Islet of Langerhans (tissue), 1 donor: ENCODE measurements around the gene IGFBP1.

Source experiments
- FAIRE-seq: peaks from one replicate; lab custom pipeline; 2011; peaks lifted over from hg19 to GRCh38; lab: Jason Lieb, UNC

IGFBP1 gene

DNA sequence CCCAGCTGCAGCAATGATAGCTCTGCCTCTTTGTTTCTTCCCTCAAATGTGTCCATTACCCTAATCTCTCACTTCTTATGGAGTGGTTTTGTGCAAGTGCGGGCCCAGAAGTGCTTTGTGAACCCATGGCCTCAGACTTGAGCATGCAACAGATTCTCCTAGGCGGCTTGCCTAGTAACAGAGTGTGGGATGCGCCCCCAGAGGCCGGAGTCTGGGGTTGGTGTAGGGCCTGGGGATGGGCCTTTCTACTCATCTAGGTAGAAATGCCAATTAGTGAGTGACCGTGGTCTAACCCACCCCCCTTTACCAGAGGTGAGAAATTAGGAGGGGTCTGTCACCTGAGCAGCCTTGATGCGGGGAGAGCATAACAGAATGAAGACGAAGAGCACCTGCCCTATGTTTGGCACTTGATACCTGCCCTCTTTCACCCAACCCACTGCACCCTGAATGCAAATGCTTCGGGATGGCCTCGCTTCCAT is 7.0 kb upstream of the IGFBP1 start:
- FAIRE-seq = no peak

DNA sequence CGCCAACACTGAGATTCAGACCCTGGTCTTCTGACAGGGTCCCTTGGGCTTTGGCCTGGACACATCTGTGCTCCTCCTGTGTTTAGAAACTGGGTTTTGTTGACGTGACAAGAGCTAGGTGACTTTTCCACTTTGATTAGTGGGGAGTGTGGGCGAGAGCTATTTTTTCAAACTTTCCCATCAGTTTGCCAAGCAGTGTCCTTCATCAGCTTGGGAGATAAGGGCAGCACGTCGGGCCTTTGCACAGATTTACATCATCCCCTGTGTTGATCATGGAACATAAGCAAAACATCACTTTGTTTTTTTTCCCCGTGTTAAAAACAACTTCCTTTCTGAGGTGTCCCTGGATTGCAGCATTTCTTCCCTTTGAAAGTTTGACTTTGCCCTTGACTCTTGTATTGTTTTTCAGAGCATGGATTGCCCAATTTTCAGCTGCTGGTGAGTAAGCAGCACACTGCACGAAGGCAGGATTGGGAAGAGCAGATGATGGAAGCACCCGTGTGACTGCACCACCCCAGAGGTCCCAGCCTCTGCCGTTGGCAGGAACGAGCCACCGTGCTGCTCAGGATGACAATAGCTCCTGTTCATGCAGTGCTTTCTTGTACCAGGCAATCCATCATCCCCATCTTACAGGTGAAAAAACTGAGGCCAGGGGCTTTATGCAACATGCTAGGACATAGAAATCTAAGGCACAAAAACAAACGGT is 6.4 kb upstream of the IGFBP1 start:
- no peak for FAIRE-seq

DNA sequence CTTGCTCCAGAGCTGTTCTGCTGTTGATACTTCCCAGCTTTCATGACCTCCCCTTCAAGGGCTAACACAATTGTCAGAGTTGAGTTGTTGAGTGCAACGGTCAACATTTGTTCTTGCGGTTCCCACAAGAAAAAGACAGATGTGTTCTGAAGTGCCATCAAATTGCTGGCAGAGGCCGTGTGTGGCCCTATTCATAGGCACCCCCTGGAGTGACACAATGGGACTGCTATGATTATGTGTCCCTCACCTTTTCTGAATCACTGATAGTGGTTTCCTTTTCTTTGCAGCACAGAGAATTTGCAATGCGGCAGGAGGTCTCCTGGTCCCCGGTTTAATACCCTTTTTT is 5.8 kb upstream of the IGFBP1 start:
- FAIRE-seq = no peak

DNA sequence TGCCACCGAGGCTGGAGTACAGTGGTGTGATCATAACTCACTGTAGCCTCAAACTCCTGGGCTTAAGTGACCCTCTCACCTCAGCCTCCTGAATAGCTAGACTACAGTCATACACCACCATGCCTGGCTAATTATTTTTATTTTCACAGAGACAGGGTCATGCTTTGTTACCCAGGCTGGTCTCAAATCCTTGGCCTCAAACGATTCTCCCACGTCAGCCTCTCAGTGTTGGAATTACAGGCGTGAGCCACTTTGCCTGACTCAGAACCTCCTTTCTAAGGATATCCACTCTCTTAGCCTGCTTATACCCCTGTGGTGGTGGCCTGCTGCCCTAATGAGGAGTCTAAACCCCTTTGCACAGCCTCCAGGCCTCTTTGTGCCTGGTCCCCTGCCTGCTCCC is 4.2 kb upstream of the IGFBP1 start:
- no peak for FAIRE-seq

DNA sequence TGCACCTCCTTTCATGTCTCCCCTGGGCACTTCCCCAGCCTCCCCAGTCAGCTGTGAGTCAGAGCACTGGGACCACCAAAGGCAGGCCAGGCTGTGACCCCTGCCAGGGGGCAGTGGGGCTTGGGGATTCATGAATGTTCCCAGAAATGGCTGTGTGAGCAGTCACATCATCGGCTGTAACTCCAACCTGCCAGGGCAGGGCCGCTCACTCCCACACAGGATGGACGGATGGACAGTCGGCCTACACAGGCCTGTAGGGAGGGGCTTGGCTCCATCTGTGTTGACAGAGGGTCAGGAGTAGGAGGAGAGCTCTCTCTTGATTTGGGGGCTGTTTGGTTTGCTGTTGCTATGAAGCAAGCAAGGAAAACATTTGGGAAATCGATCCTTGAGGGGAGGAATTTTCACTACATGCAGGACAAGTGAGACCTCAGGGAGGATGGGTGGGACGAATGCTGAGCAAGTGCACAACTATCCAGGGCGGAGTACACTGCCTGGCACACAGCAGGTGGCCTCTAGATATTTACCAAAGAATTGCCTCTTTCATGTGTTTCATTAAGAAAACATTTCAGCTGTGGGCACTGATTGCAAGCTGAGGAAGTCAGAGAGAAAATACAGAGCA is 2.9 kb upstream of the IGFBP1 start:
- FAIRE-seq = no peak

DNA sequence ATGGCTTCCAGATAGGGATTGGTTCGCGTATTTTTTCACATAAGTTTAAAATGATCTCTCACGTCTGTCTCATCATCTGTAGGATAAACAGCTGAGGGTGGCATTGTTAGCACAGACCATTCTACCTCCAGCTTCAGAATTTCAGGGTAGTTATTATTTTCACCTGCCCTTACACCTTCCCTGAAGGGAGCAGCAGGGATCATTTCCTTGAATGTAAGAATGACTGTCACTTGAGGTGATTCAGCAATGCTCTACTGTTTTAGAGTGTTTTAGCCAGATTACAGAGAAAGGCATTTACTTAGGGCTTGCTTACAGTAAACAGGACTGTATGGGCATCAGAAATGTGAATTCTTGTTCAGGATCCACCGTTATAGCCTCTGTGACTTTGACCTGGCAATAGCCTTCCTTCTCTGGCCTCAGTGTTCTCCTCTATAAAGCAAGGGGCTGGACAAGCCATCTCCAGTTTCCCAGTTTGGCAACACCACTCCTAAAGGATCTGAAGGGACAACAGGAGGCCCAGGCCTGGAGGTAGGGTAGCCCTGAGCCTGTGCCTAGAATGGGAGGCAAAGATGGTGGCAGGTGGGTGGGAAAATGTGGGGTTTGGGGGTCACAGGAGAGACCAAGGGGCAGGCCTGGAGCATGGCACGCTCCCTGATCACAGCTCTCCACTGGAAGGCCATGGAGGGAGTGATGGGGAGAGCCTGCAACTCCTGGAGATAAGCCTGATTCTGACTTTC is 1.2 kb upstream of the IGFBP1 start:
- no peak for FAIRE-seq

DNA sequence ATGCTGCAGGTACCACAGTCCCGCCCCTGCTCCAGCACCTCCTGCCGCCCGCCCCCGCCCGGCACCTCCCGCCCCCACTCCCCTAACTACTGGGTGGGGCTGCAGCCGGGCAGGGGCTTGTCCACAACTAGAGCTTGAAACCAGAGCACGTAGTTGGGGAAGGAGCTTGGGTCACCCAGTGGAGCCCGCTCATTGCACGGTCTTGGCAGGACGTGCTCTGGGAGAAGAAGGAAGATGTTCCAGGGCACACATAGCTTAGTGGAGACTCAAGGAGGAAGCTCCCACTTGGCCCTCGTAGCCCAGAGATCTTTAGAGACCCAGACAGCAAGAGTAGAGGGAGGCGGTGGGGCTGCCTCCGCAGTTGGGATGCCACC is 692 bp downstream of the IGFBP1 start:
- no peak for FAIRE-seq

DNA sequence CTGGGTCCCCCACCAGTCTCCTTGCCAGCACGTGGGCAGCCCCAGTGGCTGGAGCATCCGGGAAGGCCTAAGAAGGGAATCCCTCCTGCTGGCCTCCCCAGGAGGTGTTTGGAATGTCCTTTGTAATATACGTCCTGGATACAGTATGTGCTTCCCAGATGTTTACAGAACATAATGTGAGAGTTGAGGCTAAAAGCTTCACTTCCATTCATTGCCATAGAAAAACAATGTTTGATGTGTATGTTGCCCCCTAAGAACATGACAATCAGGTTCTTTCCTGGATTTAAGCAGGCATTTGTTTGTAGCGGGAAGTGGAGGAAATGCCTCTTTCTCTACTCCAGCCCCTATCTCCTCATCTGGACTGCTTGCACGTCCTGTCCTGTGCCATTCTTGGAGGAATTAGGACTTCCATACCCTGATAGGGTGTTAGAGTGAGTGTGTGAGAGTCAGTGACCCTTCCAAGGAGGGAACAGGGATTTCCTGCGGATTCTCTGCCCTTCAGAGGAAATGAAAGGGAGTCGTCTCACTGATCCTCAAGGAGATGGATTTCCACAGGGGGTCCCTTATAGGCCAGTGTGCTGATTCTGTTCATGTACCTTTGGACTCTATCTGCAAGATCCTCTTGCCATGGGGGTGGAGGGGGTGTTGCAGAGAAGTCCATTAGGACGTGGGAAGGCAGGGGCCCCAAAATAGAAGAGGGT is 1.2 kb downstream of the IGFBP1 start:
- no peak for FAIRE-seq

DNA sequence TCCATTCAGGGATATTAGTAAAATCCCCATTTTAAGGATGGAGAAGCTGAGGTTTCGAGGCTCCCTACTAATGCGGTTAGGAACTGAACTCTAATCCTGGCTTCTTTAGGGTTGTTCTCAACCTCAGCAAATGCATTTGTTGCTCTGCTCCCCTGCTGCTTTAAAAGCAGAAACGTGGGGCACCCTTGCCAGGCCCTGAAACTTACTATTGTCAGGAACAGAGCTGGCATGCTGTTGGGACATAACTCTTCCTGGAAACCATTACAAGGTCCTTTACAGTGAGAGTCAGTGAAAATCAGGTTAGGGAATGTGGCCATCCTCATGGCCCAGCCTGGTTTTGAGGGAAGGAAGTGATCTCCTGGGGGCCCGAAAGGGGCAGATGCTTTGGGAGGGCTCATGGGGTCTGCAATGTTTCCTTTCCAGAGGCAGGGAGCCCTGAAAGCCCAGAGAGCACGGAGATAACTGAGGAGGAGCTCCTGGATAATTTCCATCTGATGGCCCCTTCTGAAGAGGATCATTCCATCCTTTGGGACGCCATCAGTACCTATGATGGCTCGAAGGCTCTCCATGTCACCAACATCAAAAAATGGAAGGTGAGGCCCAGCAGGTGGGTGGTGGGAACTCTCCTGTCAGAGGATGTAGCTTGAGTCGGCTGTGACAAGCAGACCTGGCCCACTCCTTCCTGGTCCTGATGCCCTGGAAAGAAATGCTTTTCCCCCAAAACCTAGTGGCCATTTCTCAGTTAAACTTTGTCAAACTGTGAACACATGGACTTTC is 2.0 kb downstream of the IGFBP1 start:
- no peak for FAIRE-seq

DNA sequence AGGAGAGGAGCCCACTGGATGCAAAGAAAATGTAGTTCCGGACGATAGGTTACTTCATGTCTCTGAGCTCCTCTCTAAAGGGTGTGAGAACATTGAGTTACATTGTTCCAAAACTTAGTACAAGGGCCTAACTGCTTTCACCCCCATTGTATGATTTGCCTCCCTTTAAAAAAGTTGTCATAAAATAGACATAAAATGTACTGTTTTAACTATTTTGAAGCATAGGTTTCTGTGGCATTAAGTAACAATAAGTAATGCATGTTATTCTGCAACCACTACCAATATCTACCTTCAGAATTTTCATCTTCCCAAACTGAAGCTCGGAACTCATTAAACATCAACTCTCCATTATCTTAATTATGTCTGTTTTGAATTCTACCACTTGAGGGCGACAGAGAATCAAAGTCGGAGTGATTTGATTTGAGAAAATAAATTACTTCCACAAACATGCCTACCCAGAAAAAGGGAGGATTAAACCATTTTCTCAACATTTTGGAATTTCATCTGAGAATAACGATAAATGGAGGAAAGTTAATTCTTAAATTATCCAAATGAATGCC is 2.7 kb downstream of the IGFBP1 start:
- FAIRE-seq = peak; percentile 98

DNA sequence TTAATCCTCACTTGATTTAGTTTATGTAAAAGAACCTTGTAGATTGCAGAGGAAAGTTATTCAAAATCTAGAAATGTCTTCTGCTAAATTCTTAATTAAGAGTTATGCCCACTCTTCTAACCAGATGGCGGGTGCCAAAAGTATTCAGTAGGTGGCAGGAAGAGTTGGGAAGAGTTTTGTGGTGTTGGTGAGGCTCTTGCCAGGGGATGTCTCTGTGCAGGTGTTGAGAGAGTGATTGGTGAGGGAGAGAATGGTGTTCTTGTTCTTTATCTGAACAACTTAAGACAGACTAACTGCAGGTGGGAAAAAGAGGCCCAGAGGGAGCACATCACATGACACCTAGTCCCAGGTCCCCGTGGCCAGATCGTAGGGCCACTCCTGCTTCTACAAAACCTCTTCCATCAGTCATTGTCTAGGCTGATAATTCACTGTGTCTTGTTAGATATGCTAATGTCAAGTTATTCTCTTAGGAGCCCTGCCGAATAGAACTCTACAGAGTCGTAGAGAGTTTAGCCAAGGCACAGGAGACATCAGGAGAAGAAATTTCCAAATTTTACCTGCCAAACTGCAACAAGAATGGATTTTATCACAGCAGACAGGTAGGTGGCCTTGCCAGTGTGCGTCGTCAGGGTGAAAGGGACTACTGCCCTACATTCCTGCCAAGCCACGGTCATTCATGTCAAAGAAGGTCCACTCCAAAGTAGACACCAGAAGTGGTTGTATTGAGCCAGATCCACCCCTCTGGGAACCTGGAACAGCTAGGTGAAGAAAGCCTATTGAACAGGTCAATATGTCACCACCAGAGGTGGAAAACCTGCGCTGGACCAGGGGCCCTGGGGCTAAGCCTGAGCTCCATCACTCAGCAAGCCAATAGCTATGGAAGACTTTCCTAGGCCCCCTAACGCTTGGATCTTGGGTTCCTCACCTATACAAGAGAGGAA is 3.4 kb downstream of the IGFBP1 start:
- FAIRE-seq = no peak

DNA sequence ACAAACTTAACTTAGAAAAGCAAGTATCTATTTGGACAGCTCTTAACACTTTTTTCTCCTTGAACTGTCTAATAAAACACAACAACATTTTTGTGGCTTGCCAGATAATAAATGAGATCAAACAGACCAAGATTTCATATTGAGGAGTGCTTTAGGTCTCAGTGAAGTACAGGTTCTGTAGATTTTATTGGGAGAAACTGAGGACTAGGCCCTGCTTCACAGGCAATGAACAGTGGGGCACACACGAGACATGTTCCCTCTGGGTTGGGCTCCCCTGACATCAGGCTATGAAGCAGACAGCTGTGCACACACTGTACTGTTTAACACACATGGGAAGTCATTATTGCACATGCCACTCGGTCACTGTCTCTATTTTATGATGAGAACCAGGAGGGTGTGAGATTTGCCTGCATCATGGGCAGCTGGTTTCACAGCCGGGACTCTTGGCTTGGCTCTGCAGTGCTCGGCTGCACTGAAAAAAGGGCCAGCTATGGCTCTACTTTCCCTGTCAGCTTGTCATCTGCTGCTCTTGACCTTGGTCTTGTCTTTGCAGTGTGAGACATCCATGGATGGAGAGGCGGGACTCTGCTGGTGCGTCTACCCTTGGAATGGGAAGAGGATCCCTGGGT is 4.2 kb downstream of the IGFBP1 start:
- FAIRE-seq = no peak

DNA sequence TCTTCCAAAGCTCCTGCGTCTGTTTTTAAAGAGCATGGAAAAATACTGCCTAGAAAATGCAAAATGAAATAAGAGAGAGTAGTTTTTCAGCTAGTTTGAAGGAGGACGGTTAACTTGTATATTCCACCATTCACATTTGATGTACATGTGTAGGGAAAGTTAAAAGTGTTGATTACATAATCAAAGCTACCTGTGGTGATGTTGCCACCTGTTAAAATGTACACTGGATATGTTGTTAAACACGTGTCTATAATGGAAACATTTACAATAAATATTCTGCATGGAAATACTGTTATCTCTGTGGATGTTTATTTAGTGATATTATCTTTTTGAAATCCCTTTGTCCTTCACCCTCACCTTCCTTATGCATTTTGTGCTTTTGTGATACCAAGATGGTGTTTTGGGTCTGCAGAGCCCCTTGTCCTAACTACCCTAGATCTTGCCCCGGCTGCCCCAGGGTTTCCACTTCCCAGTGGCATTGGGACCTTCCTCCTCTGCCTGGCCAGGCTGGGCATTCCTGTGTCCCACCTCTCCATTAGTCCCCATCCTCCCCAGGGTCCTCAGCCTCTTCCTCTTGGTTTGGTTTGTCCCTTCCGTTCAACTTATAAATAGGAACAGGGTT is 5.2 kb downstream of the IGFBP1 start:
- no peak for FAIRE-seq

DNA sequence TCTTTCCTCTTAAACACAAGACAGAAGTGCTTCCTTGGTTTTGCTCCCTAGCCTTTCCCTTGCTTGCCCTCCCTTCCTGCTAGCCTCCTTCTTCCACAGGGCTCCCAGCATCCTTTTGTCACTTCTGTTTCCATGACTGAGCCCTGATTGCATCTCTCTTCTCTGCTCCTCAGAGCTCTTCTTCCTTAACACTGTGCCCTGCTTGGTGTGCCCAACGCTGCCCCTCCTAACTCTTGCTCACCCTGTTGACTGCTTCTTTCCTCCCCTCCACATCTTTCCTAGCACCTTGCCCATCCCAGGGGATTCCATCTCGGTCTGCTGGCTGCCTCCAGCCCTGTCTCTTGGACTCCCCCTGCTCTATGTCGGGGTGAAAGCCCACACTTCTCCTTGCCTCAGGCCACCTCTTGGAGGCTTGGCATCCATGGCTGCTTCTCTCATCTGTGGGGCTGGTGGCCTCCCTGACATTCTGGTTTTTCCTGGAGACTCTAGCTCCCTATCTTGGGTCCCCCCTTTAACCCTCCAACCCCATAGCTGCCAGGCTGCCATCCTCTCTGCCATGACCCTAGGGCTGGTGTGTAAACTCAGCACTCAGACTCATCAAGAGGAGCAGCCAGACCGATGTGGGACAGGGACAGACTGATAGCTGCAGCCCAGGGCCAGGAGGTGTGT is 5.8 kb downstream of the IGFBP1 start:
- no peak for FAIRE-seq

DNA sequence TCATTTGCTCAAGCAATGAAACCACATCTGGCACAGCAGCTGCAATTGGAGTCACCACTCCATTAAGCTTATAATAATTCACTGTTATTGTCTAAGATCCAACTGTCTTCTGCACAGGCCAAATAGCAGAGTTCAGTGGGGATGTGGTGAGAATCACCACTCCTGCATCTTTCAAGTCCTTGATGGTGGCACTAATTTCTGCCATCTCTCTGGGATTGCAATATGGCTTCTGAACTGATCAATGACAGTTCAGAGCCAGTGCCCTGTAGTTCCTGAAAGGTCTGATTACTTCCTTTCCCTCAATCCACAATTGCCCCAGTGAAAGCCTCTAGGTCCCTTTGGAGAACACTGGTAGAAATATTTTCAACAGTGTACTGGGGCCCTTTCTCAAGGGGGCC is 6.4 kb downstream of the IGFBP1 start:
- FAIRE-seq = no peak

DNA sequence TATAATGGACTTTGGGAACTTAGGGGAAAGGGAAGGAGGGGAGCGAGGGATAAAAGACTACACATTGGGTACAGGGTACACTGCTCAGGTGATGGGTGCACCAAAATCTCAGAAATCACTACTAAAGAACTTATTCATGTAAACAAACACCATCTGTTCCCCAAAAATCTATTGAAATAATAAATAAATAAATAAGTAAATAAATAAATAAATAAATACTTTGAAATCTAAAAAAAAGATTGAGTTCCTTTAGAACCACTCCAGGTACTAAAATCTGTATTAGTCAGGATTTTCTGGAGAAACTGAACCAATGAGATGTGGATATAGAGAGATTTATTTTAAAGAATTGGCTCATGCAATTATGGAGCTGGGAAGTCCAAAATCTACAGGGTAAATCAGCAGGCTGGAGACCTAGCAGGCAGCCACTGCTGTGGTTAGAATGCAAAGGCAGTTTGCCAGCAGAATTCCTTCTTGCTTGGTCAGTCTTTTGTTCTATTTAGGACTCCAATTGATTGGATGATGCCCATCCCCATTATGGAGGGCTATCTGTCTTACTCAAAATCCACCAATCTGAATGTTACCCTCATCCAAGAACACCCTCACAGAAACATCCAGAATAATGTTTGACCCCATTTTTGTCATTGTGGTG is 8.9 kb downstream of the IGFBP1 start:
- no peak for FAIRE-seq

DNA sequence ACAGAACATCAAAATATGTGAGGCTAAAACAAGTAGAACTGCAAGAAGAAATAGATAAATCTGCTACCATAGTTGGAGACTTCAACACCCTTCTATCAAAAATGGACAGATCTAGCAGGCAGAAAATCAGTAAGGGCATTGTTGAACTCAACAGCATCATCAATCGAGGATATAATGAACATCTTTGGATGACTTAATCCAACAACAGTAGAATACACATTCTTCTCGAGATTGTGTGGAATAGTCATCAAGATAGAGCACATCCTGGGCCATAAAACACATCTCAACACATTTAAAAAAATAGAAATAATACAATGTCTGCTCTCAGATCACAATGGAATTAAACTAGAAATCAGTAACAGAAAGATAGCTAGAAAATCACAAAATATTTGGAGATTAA is 9.9 kb downstream of the IGFBP1 start:
- no peak for FAIRE-seq

DNA sequence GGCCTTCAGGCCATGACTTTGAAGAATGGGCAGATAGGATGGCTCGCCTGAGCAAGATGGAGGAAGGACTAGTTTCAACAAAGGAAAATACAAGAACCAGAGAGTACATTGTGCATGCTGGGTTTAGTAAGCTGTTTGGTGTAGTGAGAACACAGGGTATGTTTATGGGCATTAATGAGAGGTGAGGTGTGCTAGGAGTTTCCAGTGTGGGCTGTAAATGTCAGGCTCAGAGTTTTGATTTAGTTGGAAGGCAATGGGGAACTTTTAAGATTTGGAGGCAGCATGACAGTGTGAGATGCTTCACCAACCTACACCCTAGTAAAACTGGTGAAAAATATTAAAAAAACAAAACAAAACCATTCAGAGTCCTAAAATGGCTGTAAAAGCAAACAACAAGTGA is 13.3 kb downstream of the IGFBP1 start:
- FAIRE-seq = no peak

DNA sequence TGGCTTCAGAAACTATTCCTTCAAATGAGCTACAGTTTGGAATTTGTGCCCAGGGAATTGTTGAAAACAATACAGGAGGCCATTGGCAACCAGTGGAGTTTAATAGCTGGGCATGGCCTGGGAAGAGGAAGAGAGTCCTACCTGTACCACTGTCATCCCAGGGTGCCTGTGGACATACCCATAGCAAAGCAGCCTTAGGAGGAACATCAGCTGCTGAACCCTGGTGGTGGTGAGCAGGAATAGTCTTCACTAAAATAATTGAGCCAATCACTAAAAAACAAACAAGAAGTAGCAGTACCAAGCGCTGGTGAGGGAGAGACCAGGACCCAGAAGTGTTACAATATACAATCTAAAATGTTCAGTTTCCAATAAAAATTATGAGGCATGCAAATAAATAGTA is 14.5 kb downstream of the IGFBP1 start:
- FAIRE-seq = no peak
